Stimulated activated CD4-positive, alpha-beta T cell treated with anti-CD3 and anti-CD28 coated beads, TNF-alpha, amount 100 ng/mL, for 4 hours (primary cell): Measurements from ENCODE around the gene CEBPZ.
A peak's percentile ranks its signal among the peaks of the same experiment; 100 is the strongest.
"Not testable (repeated sequence)": the region's sequence is repeated elsewhere in the genome, so short reads cannot be mapped to it uniquely, and the experiment has no call there.

Source experiments
- DNase-seq, 3 experiments: peaks; one replicate each; pipeline ENCODE4 v3.0.0-alpha.2; 2020; ENCODE audit warnings: low read depth in 3 of 3

CEBPZ gene

GRCh38 chr2:37223131-37223530, 8.3 kb downstream of the CEBPZ start:
- no peak for DNase-seq

GRCh38 chr2:37219046-37219445, 12.3 kb downstream of the CEBPZ start:
- DNase-seq: no peak

GRCh38 chr2:37215250-37215649, 16.1 kb downstream of the CEBPZ start:
- no peak for DNase-seq

- no peak for DNase-seq
Measured at GRCh38 chr2:37211939-37212338, 19.5 kb downstream of the CEBPZ start.

GRCh38 chr2:37211212-37211611, 20.2 kb downstream of the CEBPZ start:
- no peak for DNase-seq

GRCh38 chr2:37206760-37207159, 24.6 kb downstream of the CEBPZ start:
- DNase-seq: not testable (repeated sequence)

DNA sequence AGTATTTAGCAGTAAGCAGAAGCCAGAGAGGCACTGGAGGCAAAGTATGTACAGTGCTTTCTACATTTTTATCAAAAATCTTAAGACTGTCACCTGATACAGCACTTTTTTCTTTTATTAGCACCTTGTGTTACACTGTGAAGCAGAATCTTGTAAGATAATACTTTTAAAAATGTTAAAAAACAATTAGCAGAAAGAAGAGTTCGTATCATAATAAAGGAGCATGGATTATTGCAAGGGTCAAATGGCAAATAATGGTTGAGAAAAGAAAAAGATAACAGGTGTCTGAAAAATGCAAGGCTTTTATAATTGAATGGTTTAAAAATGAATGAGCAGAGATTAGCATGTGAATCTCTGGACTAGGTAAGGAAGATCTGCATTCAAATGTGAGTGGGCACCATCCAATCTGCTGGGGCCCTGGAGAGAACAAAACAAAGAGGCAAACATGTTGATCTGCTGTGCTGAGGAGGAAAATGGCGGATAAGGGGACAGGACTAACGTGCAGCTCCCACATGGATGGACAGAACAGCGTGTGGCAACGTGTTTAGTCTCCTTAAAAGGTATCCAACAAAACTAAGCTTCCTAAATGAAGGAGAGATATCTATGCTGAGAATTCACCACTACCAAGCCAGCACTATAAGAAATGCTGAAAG, 25.6 kb downstream of the CEBPZ start:
- DNase-seq: no peak

DNA sequence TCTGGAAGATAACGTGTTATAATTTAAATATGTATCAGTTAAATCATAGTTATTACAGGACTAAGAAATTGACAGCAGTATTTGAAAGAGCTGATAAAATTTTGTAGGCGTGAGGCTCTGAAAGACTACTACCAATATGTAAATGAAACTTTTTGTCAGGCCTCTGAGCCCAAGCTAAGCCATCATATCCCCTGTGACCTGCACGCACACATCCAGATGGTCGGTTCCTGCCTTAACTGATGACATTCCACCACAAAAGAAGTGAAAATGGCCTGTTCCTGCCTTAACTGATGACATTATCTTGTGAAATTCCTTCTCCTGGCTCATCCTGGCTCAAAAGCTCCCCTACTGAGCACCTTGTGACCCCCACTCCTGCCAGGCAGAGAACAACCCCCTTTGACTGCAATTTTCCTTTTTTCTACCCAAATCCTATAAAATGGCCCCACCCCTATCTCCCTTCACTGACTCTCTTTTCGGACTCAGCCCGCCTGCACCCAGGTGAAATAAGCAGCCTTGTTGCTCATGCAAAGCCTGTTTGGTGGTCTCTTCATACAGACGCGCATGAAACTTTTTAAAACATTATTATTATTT, 26.2 kb downstream of the CEBPZ start:
- not testable (repeated sequence) for DNase-seq

DNA sequence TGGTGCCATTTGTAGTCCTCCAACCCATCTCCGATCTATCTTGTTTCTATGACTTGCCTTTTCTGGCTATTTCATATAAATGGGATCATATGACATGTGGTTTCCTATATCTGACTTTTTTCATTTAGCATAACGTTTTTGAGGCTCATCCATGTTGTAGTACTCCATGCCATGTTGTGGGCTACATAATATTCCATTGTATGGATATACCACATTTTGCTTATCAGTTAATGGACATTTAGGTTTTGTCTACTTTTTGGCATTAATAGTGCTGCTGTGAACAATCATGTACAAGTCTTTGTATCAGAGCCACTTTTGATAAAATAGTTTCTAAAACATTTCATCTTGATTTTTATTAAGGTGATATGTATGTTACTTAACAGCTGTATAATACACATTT, 27.7 kb downstream of the CEBPZ start:
- DNase-seq: no peak

DNA sequence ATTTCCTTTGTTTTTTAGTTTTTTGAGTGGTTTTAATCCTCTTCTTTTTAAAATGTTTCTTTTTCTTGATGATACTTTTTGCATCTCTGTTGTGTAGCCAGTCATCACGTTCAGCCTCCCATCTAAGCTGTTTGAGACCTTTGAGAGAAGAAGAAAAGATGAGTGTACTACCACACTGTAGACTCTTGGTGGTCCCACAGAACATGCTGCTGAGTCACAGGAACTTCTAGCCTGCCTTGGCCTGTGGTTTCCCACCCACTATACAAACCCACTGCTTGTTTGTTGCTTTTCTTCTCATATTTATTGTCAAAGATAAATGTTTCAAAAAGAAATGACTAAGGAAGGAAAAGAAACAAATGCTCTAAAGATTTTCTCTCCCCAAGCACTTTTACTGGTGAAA, 29.6 kb downstream of the CEBPZ start:
- no peak for DNase-seq

DNA sequence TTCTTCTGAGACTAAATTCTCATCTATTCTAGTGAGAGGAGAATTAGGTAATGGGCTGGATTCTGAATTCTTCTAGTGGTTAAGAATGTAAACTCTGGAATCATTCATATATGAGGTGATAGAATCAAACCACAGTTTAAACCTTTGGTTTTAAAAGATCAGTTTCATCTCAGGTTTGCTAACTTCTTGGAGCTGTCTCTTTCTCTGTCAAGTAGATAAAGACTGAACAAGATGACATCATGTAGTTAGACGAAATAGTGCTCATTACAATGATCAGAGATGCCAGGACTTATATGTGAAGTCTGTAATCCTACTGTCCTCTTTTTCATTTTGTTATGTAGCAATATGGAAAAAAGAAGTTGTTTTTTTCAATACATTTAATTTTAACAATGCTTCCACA, 30.2 kb downstream of the CEBPZ start:
- no peak for DNase-seq

DNA sequence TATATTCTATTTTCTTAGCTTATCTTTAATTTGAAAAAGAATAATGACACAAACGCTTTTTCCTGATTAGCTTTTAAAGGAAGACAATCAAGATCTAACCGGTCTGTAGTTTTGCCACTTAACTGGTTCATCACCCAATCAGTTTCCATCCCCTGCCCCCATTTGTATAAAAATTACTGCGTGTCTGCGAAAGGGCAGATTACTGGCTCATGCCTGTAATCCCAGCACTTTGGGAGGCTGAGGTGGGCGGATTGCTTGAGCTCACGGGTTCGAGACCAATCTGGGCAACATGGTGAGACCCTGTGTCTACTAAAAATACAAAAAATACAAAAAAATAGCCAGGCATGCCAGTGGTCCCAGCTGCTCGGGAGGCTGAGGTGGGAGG, 32.7 kb downstream of the CEBPZ start:
- DNase-seq: no peak

DNA sequence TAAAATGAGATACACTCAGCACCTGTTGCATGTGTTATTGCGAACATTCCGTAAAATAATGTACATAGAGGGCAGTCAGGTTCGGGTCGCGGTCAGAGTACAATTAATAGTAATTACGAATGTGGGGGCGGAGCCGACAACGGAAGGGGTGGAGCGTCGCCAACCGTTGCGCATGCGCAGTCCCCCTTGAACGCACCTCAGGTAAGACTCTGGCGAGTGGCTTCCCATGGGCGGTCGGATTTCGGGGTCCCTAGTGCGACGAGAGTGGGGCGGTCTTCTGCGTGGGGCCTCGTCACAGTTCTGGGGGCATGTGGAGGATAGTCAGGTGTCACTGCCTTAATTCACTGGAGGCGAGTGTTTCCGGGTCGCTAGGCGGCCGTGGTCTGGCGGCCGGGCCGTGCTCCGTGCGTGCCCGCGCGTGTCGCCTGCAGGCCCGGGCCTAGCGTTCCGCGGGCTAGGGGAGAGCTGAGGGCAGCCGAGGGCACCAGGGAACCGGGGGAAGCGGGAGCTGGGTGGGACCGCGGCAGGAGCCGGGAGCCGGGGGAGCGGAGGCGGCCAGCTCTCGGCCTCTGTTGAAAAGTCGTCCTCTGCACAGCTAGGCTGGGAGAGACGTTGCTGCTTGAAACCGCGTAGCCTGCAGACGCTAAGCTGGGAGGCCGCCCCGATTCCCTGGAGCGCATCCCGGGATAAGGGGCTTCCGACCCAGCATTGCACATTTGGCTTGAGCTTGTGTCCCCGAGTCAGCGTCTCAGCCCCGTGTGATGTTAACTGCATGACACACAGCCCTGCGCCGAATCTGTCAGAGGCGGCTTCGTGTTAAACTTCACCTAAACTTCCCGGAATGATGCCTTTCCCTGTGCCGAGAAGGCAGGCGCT, 34.8 kb downstream of the CEBPZ start, which contains the start of gene CEBPZOS:
Gene CEBPZOS (plus strand): TSS at position 177 of the 876 bp plus-strand sequence. CDS start 3,209 bp downstream, outside the sequence.
- peak; percentile 81 to 89 (median 88) for DNase-seq

DNA sequence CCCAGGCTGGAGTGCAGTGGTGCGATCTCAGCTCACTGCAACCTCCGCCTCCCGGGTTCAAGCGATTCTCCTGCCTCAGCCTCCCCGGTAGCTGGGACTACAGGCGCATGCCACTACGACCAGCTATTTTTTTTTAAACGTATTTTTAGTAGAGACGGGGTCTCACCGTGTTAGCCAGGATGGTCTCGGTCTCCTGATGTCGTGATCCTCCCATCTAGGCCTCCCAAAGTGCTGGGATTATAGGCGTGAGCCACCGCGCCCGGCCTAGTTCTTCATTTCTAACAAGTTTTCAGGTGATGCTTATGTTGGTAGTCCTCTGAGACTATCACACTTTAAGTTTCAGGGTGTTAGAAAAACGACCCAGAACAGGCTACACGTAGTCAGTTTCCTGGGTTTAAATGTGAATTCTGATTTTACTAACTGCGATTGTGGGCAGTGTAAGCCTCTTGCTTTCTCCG, 35.5 kb downstream of the CEBPZ start:
- DNase-seq: not testable (repeated sequence)

DNA sequence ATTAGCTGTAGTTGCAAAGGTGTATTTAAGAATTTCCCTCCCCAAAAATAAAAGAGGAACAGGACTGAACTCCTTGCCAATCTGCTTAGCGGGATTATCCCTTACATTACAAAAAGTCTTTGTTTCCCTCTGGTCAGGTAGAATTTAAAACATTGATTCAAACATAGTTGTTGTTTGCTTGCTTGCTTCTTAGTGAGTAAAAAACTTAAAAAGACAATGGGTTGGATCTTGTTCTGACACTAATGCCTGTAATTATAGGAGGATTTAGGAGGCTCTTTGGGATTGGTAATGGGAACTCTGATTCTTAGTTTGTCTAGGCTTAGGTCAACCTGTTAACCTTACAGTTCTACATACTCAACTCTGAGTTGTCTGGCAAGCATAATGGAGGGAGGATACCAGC, 38.8 kb downstream of the CEBPZ start:
- DNase-seq: no peak

DNA sequence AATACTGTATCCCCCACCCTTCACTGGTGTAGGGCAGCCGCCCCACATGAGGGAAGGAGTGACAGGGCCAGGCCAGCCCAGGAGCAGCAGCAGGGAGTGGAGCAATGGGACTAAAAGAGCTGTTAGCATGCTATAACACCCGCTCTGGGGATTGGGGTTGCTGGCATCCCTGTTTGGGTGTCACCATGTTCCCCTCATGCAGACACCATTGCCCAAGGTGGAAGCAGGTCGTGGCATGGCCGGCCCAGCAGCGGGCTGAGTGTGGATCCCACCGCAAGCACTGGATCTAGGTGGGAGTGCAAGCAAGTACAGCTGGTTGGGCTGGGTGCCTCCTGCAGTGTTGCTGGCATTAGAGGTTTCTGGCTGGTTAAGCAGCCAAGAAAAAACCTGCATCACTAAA, 39.6 kb downstream of the CEBPZ start:
- DNase-seq: no peak

GRCh38 chr2:37191253-37191652, 40.1 kb downstream of the CEBPZ start:
- DNase-seq: no peak

DNA sequence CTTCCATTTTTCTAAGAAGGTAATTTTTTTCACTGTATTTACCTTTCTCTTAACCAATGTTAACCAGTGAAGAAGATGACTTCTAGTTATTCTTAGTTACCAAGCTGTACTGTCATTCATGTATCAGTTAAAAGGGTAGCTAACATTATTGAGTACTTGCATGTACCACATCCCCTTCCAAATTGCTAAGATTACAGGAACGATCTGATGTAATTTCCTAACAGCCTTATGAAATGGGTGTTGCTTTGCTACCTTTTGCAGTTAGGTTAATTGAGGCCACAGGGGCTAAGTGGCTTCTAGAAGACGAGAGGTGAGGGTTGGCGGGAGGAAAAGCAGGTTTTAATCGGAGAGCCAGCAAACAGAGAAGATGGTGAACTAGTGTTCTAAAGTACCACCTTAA, 41.1 kb downstream of the CEBPZ start:
- DNase-seq: no peak

GRCh38 chr2:37189452-37190153, 41.8 kb downstream of the CEBPZ start:
- DNase-seq: no peak

GRCh38 chr2:37188570-37188969, 42.8 kb downstream of the CEBPZ start, which contains the start of gene SULT6B1:
TSS of gene SULT6B1 (minus strand) at chr2:37188670. CDS start at chr2:37188640, 30 bp downstream.
- DNase-seq: no peak

DNA sequence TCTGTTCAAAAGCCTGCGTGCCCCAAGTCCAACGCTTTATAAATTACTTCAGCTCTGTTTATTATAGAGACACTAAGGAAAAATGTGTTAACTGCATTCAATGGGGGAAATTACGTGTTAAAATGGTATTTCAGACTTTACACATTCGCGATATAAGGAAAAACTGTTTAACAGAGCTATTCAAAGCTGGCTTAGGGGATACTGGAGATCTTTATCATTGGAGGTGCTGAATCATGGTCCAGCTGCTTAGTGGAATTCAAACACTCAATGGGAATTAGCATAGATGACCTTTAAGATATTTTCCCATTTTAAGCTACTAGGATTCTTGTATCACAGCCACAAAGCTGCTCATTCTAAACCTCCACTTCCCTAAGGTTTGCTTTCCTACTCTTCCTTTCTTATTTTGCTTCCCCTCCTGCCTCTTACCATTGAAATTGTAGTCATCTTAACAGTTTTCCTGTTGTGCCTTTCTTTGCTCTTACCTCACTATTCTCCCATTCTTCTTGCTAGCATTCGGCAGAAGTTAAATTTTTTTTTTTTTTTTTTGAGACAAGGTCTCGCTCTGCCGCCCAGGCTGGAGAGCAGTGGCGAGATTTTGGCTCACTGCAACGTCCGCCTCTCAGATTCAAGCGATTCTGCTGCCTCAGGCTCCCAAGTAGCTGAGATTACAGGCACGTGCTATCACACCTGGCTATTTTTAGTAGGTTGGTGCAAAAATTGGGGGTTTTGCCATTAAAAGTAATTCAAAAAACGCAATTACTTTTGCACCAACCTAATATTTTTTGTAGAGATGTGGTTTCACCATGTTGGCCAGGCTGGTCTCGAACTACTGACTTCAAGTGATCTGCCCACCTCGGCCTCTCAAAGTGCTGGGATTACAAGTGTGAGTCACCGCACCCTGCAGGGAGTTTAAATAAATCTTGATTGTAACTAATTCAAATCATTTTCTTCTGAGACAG, 49.4 kb downstream of the CEBPZ start:
- DNase-seq: no peak
